ENCODE results near the gene NHEJ1. TPM values are rescaled to one million over a fixed set of nuclear protein-coding genes. Genes with fewer than 3 reads are reported as not detected.
A peak's percentile ranks its signal among the peaks of the same experiment; 100 is the strongest.

Gene NHEJ1
- total and polyA plus RNA-seq, 5 experiments from 2014 or later = 16.6 to 29.1 (median 20.1) TPM

DNA sequence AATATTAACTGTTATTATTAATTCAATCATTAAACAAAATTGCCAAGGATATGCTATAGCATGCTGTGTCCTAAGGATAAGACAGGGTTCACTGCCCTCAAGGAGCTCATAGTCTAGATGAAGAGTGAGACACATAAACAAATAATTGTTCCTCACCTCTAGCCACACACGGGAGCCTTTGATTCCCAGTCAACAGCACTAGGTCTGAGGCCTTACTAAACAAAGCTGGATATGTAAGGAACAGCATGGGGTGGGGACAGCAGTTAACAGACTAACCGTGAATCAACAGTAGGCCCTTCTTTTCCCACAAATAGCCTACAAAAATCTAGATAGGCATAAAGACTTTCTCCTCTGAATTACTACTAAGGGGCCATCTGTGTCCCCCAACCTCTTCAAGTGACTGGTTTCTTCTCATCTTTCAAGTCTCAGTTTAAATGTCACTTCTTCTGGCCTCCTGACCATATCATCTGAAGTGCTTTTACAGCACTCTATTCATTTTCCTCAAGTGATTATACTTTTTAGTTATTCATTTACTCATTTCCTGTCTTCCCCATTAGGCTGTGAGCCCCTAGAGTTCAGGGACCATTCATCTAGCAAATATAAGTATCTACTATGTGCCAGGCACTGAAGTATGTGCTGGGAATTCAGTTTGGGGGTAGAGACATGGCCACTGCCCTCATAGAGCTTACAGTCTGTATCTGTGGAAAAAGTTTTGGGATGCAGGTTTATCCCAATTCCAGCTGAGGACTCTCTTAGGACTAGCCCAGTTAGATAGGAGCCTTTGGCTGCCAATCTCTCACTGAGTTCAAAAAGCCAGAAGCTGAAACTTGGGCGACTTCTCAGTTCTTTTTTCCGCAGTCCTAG lies 69.9 kb downstream of the NHEJ1 start:
- POLR2A ChIA-PET = no interaction called here

DNA sequence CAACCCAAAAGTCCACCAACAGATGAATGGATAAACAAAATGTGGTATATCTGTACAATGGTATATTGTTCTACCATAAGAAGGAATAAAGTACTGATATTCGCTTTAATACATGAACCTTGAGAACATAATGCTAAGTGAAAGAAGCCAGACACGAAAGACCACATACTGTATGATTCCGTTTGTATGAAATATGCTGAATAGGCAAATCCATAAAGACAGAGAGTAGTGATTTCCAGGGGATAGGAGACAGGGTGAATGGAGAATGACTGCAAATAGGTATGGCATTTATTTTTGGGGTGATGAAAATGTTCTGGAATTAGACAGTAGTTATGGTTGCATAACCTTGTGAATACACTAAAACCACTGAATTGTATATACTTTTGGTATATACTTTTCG lies 71.3 kb downstream of the NHEJ1 start:
- Mint-ChIP-seq H3K4me1 (peaks cover 17 to 24% (median 18%) of the 10 kb centered on the region in 4 donors), H3K27ac (no peak overlapping the region), H3K4me3 (no peak overlapping the region), H3K9me3 (no peaks in the 10 kb centered on the region), H3K36me3 (peaks cover 0 to 44% (median 27%) of the 10 kb centered on the region in 3 donors), H3K27me3 (no peaks in the 10 kb centered on the region)
- ATAC-seq = no peak
- POLR2A ChIA-PET = no interaction called here
- DNase-seq = no peak

More for the DNA sequence above, 69.9 kb downstream of the NHEJ1 start:
- H3K4me1 Mint-ChIP-seq = peaks cover 9 to 14% (median 12%) of the 10 kb centered on the region in 4 donors
- no peaks in the 10 kb centered on the region for H3K9me3 Mint-ChIP-seq
- no peak overlapping the region for H3K27ac Mint-ChIP-seq
- H3K4me3 Mint-ChIP-seq = no peak overlapping the region
- ATAC-seq (no peak), DNase-seq (no peak)
- H3K27me3 Mint-ChIP-seq = no peaks in the 10 kb centered on the region
- H3K36me3 Mint-ChIP-seq = peaks cover 0 to 56% (median 27%) of the 10 kb centered on the region in 3 donors

DNA sequence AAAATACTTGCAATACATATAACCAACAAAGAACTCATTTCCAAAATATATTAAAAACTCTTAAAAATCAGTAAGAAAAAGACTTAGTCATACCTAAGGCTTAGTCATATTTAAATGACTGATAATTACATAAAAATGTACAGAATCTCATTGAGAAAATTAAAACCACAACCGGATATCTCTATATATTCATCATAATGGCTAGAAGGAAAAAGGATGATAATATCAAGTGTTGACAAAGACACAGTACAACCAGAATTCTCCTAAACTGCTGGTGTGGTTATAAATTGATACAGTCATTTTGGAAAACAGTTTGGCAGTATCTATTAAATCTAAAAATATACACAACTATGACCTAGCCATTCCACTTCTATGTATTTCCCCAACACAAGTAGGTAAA lies 72.8 kb downstream of the NHEJ1 start:
- no peaks in the 10 kb centered on the region for H3K27me3 Mint-ChIP-seq
- DNase-seq = no peak
- POLR2A ChIA-PET = no interaction called here
- ATAC-seq = no peak
- no peak overlapping the region for H3K27ac Mint-ChIP-seq
- H3K4me3 Mint-ChIP-seq = no peak overlapping the region
- peaks cover 0 to 31% (median 18%) of the 10 kb centered on the region in 3 donors for H3K36me3 Mint-ChIP-seq
- H3K4me1 Mint-ChIP-seq = peaks cover 17 to 24% (median 18%) of the 10 kb centered on the region in 4 donors
- H3K9me3 Mint-ChIP-seq = no peaks in the 10 kb centered on the region

DNA sequence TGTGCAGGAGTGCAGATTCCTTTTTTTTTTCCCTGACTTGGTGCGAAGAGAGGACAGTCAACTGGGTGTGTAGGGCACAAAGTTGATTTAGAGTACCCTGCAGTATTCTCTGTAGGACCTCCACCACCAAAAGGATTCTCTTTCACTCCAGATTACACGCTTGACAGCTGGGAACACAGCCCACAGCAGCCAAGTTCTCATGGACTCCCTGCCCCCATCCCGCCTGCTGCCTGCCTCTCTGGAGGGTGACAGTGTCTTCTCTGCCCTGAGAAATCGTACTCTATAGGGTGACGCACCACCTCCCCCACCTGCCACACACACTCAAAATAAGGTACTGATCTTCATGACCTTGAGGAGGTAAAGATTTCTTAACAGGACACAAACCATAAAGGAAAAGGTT lies 73.3 kb downstream of the NHEJ1 start:
- peaks cover 17 to 24% (median 18%) of the 10 kb centered on the region in 4 donors for H3K4me1 Mint-ChIP-seq
- POLR2A ChIA-PET = no interaction called here
- DNase-seq = no peak

DNA sequence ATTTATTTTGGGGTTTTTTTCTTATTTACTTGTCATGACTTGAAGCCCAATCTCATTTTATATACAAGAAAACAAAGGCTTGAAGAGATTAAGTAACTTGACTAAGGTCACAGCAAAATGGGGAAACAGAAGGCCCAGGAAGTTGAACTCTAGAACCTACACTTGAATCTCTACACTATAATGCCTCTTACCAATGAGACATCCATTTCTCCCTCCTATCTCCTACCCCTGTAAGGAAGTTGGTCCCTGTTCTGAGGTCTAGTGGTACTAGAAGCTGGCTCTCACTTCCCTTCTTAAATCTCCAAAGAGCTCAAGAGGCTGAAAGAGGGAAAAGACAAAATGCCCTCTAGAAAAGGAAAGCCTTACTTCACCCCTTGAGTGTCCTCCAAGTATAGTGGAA lies 74.4 kb downstream of the NHEJ1 start:
- Mint-ChIP-seq H3K27me3 (no peaks in the 10 kb centered on the region), H3K9me3 (no peaks in the 10 kb centered on the region), H3K36me3 (peaks cover 0 to 24% (median 18%) of the 10 kb centered on the region in 3 donors), H3K27ac (no peak overlapping the region), H3K4me3 (no peak overlapping the region), H3K4me1 (peaks cover 17 to 24% (median 18%) of the 10 kb centered on the region in 4 donors)
- POLR2A ChIA-PET = no interaction called here
- no peak for ATAC-seq
- no peak for DNase-seq

More for the DNA sequence above, 73.3 kb downstream of the NHEJ1 start:
- Mint-ChIP-seq H3K27ac (no peak overlapping the region), H3K9me3 (no peaks in the 10 kb centered on the region), H3K27me3 (no peaks in the 10 kb centered on the region), H3K36me3 (peaks cover 0 to 28% (median 18%) of the 10 kb centered on the region in 3 donors), H3K4me3 (no peak overlapping the region)
- no peak for ATAC-seq

DNA sequence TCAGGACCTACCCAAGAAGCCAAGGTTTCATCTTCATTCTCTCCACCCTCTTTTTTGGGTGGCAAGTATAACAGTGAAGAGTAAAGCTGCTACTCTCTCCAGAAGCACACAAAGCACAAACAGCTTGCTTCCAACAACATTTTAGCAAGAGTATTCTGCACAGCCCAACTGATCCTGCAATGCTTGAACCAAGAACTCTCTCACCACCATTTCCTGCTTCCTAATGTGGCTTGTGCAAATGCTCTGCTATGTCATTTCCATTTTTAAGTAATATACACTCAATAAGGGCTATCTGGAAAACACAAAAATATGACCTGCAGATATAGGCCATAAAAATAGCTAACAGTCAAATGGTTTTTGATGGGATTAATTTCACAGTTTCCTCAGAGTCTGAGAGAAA lies 75.8 kb downstream of the NHEJ1 start:
- no peaks in the 10 kb centered on the region for H3K27me3 Mint-ChIP-seq
- DNase-seq = no peak

DNA sequence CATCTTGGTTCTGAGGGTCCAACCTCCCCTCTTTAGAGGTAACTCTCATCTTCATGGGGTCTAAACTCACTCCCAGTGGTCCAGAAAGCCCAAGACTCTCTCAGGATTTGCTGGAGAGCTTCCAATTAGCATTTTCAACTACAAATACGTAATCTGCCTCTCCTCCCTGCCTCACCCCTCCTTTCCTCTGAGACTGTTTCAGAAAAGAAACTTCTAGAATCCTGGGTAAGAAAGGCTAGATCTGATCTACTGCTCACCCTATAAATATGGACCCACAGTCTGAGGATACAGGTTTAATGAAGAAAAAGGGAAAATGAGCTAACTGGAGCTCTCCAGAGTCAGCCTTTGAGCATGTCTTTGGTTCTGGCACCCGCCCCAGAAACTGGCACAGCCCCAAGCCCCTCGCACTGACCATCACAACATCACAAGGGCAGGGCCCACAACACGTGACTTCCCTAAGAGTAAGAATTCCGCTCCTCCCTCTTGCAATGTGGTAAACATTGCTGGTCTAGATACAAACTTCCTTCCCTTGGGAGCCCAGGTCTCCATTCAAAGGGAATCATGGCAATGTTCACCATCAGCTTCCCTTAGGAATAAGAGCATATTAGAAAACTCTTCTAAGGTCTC lies 78.2 kb downstream of the NHEJ1 start:
- H3K36me3 Mint-ChIP-seq = peaks cover 0 to 11% (median 4%) of the 10 kb centered on the region in 3 donors
- H3K4me3 Mint-ChIP-seq = no peak overlapping the region
- H3K4me1 Mint-ChIP-seq = peaks cover 15 to 24% (median 16%) of the 10 kb centered on the region in 4 donors
- H3K27ac Mint-ChIP-seq = no peak overlapping the region
- no peak for DNase-seq
- H3K27me3 Mint-ChIP-seq = no peaks in the 10 kb centered on the region
- ATAC-seq = no peak
- no peaks in the 10 kb centered on the region for H3K9me3 Mint-ChIP-seq
- POLR2A ChIA-PET = no interaction called here

More for the DNA sequence above, 75.8 kb downstream of the NHEJ1 start:
- ATAC-seq = no peak
- POLR2A ChIA-PET = no interaction called here
- Mint-ChIP-seq H3K4me3 (no peak overlapping the region), H3K36me3 (peaks cover 0 to 14% (median 12%) of the 10 kb centered on the region in 3 donors), H3K27ac (no peak overlapping the region), H3K9me3 (no peaks in the 10 kb centered on the region), H3K4me1 (peaks cover 17 to 24% (median 18%) of the 10 kb centered on the region in 4 donors)

DNA sequence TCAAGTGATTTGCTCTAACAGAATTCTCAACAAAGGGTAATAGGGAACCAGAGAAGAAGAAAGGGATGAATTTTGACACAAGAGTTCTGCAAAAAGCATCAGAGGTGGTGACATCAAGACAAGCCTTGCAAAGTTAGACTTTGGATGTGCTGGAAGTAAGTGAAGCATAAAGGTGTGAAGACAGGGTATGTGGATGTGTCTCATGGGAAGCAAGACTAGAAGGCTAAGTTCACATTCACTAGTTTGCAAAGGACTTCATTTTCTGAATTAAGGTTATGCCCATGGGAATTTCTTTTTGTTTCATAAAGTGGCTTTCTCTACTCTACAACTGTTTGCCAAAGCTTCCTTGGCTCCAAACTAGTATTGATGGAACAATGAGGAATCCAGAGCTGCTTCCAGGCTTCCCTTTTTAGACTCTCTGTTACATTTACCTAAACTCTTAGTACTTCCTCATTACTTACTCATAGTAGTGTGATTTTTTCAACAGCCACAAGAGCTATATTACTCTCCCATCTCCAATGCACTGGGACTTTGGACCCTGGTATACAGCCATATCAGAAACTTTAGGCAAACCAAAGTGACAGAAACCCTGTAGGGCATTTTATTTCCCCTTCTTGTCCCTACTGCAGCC lies 78.8 kb downstream of the NHEJ1 start:
- Mint-ChIP-seq H3K4me3 (no peak overlapping the region), H3K36me3 (peaks cover 0 to 16% (median 9%) of the 10 kb centered on the region in 3 donors), H3K27me3 (no peaks in the 10 kb centered on the region), H3K27ac (no peak overlapping the region), H3K9me3 (no peaks in the 10 kb centered on the region), H3K4me1 (peaks cover 11 to 19% (median 12%) of the 10 kb centered on the region in 4 donors)
- no peak for ATAC-seq
- DNase-seq = no peak
- POLR2A ChIA-PET = no interaction called here

DNA sequence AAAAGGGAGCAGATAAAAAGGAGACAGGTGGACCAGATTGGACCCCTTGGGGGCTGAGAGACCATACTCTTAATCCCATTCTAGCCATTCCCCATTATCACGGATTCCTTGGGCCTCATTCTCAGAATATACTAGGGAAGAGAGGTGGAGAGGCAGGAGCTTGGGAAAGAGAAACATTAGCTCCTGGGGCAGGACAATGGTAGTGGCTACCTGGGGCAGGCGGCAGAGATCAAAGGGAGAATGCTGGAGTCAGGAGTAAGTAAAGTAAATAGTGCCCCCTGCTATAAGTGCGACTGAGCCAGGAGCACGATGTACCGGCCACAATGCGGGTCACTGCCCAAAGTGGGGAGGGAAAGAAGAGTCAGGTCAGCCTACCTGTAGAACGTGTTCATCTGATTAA lies 79.5 kb downstream of the NHEJ1 start:
- Mint-ChIP-seq H3K9me3 (no peaks in the 10 kb centered on the region), H3K4me3 (no peak overlapping the region), H3K27ac (peak overlapping the region in 2 of 10 donors; percentile 11 to 26), H3K27me3 (no peaks in the 10 kb centered on the region), H3K36me3 (peaks cover 0 to 23% (median 11%) of the 10 kb centered on the region in 3 donors), H3K4me1 (peaks cover 5 to 13% (median 10%) of the 10 kb centered on the region in 4 donors)
- no peak for DNase-seq
- ATAC-seq = no peak
- POLR2A ChIA-PET = no interaction called here

DNA sequence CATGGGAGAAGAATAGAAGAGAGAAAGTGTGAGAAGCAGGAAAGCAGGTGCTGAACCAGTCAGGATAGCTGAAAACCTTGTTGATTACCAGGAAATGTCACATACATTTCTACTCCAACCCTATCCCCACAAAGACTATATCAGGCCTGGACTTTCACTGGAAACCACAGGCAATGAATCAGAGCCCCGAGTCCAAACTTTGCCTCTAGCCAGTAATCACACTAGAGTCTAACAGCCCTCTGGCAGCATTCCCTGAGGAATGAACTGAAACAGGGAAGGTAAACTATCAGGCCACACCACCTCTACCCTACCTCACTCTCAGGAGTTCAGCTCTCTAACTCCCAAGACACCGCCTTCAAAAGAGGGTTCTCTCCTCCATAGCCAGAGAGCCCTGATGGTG lies 81.2 kb downstream of the NHEJ1 start:
- H3K4me3 Mint-ChIP-seq = no peak overlapping the region

DNA sequence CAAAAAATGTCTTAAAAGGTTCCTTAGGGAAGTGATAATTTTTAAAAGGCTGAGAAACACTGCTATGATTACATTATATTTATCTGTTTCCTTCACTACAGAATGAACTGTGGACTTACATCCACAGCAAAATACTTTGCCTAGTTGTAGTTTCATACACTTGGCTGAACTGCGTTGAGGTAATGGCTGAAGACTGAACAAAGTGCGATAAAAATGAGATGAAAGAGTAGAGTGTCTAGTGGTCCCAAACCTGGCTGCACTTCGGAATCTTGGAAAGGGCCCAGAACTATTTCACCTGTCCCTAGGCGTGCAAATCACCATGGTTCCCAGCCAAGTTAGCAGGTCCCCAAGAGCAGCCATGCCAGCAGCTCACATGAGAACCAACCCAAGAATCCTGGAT lies 81.7 kb downstream of the NHEJ1 start:
- Mint-ChIP-seq H3K4me3 (no peak overlapping the region), H3K27me3 (no peaks in the 10 kb centered on the region), H3K36me3 (peaks cover 0 to 42% (median 23%) of the 10 kb centered on the region in 3 donors), H3K4me1 (no peaks in the 10 kb centered on the region), H3K27ac (no peak overlapping the region), H3K9me3 (no peaks in the 10 kb centered on the region)
- ATAC-seq = no peak
- POLR2A ChIA-PET = no interaction called here
- no peak for DNase-seq

More for the DNA sequence above, 81.2 kb downstream of the NHEJ1 start:
- H3K36me3 Mint-ChIP-seq = peaks cover 0 to 37% (median 19%) of the 10 kb centered on the region in 3 donors
- POLR2A ChIA-PET = no interaction called here
- DNase-seq (no peak), ATAC-seq (no peak)
- H3K9me3 Mint-ChIP-seq = no peaks in the 10 kb centered on the region
- peaks cover 0 to under 1% (median 0%) of the 10 kb centered on the region in 4 donors for H3K4me1 Mint-ChIP-seq
- H3K27ac Mint-ChIP-seq = no peak overlapping the region
- H3K27me3 Mint-ChIP-seq = no peaks in the 10 kb centered on the region

DNA sequence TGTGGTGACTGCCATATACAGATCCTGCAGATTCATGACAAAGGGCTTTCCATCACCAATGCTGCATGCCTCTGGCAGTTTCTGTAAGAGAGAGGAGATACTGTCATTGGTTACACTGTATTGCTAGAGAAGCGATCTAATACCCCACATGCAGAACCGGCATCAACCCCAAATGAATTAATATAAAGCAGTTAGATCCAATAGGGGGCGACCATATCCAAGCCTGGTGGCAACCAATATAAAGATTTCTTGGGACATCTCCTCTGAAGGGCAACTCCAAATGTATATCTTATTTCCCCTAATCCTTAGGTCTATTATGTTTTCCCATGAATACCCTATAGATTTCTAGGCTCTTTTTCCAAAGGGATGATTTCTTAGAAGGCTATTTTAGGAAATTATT lies 82.5 kb downstream of the NHEJ1 start:
- POLR2A ChIA-PET = no interaction called here
- no peaks in the 10 kb centered on the region for H3K9me3 Mint-ChIP-seq

DNA sequence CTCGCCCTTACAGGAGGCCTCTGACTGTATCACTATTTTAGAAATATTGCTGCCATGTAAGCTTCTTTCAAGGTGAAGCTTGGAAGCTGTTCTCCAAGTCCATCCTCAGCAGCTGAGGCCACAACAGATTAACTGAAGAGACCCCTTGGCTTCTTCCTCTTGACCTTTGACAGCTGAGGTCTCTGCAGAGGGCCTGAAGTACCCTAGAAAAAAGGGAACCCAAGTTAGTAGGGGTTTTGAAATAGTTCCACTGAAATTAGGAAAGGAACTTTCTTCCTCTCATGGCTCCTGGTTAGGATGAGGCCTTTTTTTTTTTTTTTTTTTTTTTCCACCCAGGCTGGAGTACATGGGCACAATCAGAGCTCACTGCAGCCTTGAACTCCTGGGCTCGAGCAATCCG lies 84.4 kb downstream of the NHEJ1 start:
- H3K27ac Mint-ChIP-seq = no peak overlapping the region
- H3K27me3 Mint-ChIP-seq = no peaks in the 10 kb centered on the region
- POLR2A ChIA-PET = interaction anchor here (0.7 kb wide), 1 partner anchor 123 kb away, joined by 3 read pairs; no protein-coding TSS in a partner anchor
- no peak overlapping the region for H3K4me3 Mint-ChIP-seq
- no peaks in the 10 kb centered on the region for H3K9me3 Mint-ChIP-seq
- DNase-seq = no peak
- no peak for ATAC-seq
- no peaks in the 10 kb centered on the region for H3K4me1 Mint-ChIP-seq
- H3K36me3 Mint-ChIP-seq = peaks cover 0 to 53% (median 30%) of the 10 kb centered on the region in 3 donors

More for the DNA sequence above, 82.5 kb downstream of the NHEJ1 start:
- no peak overlapping the region for H3K4me3 Mint-ChIP-seq
- no peak overlapping the region for H3K27ac Mint-ChIP-seq
- ATAC-seq = no peak
- H3K4me1 Mint-ChIP-seq = no peaks in the 10 kb centered on the region
- no peak for DNase-seq
- no peaks in the 10 kb centered on the region for H3K27me3 Mint-ChIP-seq
- H3K36me3 Mint-ChIP-seq = peaks cover 0 to 45% (median 24%) of the 10 kb centered on the region in 3 donors

Measured in naive thymus-derived CD8-positive, alpha-beta T cell (primary cell).